ENCODE data around the gene FER. TPM values are rescaled to one million over a fixed set of nuclear protein-coding genes. Genes with fewer than 3 reads are reported as not detected.

FER gene
- total and polyA plus RNA-seq, 9 of the 15 experiments (the other 6 are each of a cell fraction or from before 2014, with no cell fraction given): 6.7 to 18.2 (median 8.9) TPM

GRCh38 chr5:108753877-108754276, 6.2 kb downstream of the FER start:
- no peak for ATAC-seq
- H3K4me2 ChIP-seq (ENCODE audit: insufficient read depth, low read length): no peak overlapping the region
- H3K9ac ChIP-seq (ENCODE audit: insufficient read depth in 1 of 2, low read depth in 2 of 2, low read length in 2 of 2): no peak overlapping the region
- H3K4me3 ChIP-seq: no peak overlapping the region
- no peak for DNase-seq (ENCODE audit: extremely low read depth in 1 of 4, low spot score in 3 of 4)
- H3K9me3 ChIP-seq (replicated peaks; ENCODE audit: control insufficient read depth, insufficient read depth, low read depth, low read length): no peaks in the 10 kb centered on the region
- no peaks in the 10 kb centered on the region for H3K36me3 ChIP-seq (ENCODE audit: control insufficient read depth, insufficient read depth, low read length)
- WGBS (ENCODE audit: insufficient coverage, low coverage, missing lambda C conversion rate): 68% methylated on average over 6 of the region's 6 CpGs
- intact Hi-C loops (cut with micrococcal nuclease) (no loop called here), in situ Hi-C loops (cut with MboI) (no loop called here)
- BruUV-seq (replicated peaks): no TSS peak
- peaks cover 0 to 6% of the 10 kb centered on the region in 2 experiments; a peak in 1 of 5 replicates for H3K4me1 ChIP-seq (replicated peaks in 1 of 2; ENCODE audit: control insufficient read depth in 2 of 2, insufficient read depth in 2 of 2, low read length in 2 of 2)
- no peaks in the 10 kb centered on the region for H4K20me1 ChIP-seq (replicated peaks; ENCODE audit: control insufficient read depth, insufficient read depth, low read length)
- no peak overlapping the region for H3K27ac ChIP-seq (ENCODE audit: extremely low read depth, low read depth, low read length)
- peaks cover 3% of the 10 kb centered on the region; the same call in 1 of the 3 replicates for H3K79me2 ChIP-seq (ENCODE audit: control insufficient read depth, insufficient read depth, low read length)
- ChIA-PET POLR2A (no interaction called here), CTCF (ENCODE audit: low intra/inter-chr PET ratio) (no interaction called here)
- H2AFZ ChIP-seq (ENCODE audit: low read depth, low read length): no peak overlapping the region
- no peaks in the 10 kb centered on the region for H3K27me3 ChIP-seq (ENCODE audit: control insufficient read depth in 2 of 2, insufficient read depth in 2 of 2, low read length in 2 of 2)
- no peak for FAIRE-seq
- no peaks in the 10 kb centered on the region for H3K9me1 ChIP-seq (ENCODE audit: control insufficient read depth, insufficient read depth, low read length)
- TF ChIP-seq FOXP4 (CRISPR knock-in tag; IDR thresholded peaks at IDR 0.05; ENCODE audit: borderline replicate concordance) (no peak), CHAMP1 (IDR thresholded peaks at IDR 0.05) (no peak), ASH1L (IDR thresholded peaks at IDR 0.05; ENCODE audit: borderline replicate concordance, low read depth, partially characterized antibody) (no peak), ARNT (IDR thresholded peaks at IDR 0.05) (no peak), C11orf30 (IDR thresholded peaks at IDR 0.05; ENCODE audit: low read depth) (no peak), ELK3 (CRISPR knock-in tag; IDR thresholded peaks at IDR 0.05) (no peak), AFF4 (CRISPR knock-in tag; IDR thresholded peaks at IDR 0.05) (no peak), MITF (IDR thresholded peaks at IDR 0.05) (no peak)
